Dermis blood vessel endothelial cell (primary cell): ENCODE results near the gene OTX1. TPM values are rescaled to one million over a fixed set of nuclear protein-coding genes. Genes with fewer than 3 reads are reported as not detected.

Source experiments
- DNase-seq: peaks from one replicate; pipeline ENCODE4 v3.0.0; 2010
- total RNA-seq: library from RNA; depleted of rRNA; stranded (reverse); fragments of >200 nt; gene quantifications from 2 replicates; pipeline ENCODE4 v1.2.3, GENCODE V29; 2014

OTX1 gene
- total RNA-seq, 1 donor from 2014 or later, result 0.34 TPM

GRCh38 chr2:63047321-63048279, 3.0 kb upstream of the OTX1 start:
- DNase-seq, result peak; percentile 47

- DNase-seq, result peak; percentile 23
Measured at GRCh38 chr2:63048367-63049171, 2.1 kb upstream of the OTX1 start.

DNA sequence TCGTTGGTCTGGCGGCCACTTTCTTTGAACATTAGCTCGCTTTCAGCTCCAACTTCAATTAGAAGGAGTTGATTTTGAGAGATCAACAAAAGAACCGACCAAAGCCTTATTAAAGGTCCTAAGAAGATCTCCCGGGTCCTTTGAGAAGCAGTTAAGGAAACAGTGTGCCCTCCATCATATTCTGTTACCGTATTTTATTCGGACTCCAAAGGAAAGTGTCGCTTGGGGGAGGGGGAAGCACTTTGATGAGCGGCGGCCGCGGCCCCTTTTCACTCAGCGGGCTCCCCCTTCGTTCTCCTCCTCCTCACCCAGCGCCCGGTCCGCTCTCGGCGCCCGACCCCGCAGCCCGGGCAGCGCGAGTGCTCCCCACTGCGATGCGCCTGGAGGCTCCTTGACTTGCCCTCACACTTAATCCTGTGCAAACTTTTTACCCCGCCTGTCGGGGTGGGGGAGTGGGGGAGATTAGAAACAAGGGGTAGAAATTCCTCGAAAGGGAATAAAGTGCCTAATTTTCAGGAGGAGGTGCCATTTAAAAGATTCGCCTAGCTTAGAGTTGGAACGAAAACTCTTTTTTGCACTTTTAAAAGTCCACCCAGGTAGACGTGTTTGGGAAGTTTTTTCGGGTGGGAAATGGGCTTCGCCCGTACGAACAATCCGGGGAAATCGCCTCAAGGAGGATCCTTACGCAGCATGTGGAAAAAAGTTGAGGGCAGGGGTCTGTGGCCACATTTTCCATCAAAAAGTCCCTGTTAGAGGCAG, 1.2 kb upstream of the OTX1 start:
- no peak for DNase-seq

- peak; percentile 33 for DNase-seq
Measured at GRCh38 chr2:63049970-63050333, 678 bp upstream of the OTX1 start.

DNA sequence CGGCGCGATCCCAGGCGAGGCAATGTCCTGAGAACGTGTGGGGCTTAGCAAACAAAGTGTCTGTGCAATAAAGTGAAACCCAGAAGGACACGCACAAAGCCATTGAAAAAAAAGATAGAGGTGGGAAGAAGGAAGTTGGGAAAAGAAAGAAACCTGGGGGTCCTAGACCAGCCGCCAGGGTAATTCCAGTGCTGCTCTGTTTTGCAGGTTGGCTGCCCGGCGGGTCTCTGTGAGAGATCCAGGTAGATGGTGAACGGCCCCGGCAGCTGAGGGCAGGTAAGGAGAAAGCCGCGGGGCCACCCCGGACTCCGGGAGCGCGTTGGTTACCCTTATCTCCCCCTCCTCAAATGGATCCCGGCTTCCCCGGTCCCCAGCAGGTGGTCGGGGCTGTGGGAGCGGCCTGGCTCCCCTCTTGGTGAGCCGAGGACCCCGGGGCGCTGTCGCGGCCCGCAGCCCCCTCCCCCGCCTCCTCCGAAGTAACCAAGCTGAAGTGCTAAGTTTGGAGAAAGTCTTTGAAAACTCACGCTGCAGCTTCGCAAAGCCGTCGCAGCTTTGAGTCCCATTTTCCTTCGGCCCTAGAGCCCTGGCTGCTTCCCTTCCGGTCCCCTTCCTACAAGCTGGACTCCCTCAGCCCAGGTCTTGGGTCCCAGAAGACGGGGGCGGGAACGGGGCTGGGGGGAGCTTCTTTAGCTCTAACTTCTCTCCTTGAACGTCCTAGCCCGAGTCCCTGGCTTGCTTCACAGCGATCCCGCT, 588 bp downstream of the OTX1 start:
- no peak for DNase-seq

- DNase-seq, result no peak
Measured at GRCh38 chr2:63051795-63052333, 1.2 kb downstream of the OTX1 start.

GRCh38 chr2:63052411-63053080, 1.9 kb downstream of the OTX1 start:
- DNase-seq, result no peak

- DNase-seq, result no peak
Measured at GRCh38 chr2:63053081-63053888, 2.7 kb downstream of the OTX1 start.

- DNase-seq, result peak; percentile 37
Measured at GRCh38 chr2:63053889-63054602, 3.4 kb downstream of the OTX1 start.

DNA sequence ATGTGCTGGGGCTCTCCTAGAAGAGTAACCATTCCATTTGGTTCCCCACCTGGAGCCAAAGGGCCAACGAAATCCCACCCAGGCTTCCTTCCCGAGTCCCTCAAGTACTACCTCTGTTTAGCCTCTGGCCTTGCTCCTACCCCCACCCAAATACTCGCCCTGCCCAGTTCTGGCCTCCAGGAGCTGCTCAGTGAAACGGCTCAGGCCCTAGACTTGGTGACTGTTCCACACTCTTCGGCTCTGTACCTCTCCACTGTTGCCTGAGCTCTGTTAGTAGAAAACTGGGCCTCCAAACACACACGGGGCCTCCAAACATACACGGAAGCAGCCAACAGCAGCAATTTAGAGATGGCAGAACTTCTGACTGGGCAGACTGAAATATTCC, 4.2 kb downstream of the OTX1 start:
- DNase-seq, result no peak

DNA sequence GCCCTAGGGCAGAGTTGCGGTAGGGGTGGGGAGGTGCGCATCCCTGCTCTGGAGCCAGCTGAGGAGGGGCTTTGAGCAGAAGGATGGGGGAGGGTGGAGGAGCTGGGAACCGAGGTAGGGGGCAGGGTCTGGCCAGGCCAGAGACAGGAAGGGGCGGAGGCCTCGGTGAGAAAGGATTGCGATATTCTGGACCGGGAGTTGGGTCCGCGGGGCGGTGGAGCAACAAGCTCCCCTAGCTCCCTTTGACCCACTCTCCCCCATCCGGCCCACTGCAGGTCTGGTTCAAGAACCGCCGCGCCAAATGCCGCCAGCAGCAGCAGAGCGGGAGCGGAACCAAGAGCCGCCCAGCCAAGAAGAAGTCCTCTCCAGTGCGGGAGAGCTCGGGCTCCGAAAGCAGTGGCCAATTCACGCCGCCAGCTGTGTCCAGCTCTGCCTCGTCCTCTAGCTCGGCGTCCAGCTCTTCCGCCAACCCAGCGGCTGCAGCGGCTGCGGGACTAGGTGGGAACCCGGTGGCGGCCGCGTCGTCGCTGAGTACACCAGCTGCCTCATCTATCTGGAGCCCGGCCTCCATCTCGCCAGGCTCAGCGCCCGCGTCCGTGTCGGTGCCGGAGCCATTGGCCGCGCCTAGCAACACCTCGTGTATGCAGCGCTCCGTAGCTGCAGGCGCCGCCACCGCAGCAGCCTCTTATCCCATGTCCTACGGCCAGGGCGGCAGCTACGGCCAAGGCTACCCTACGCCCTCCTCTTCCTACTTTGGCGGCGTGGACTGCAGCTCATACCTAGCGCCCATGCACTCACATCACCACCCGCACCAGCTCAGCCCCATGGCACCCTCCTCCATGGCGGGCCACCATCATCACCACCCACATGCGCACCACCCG, 4.8 kb downstream of the OTX1 start:
- DNase-seq, result peak; percentile 25

DNA sequence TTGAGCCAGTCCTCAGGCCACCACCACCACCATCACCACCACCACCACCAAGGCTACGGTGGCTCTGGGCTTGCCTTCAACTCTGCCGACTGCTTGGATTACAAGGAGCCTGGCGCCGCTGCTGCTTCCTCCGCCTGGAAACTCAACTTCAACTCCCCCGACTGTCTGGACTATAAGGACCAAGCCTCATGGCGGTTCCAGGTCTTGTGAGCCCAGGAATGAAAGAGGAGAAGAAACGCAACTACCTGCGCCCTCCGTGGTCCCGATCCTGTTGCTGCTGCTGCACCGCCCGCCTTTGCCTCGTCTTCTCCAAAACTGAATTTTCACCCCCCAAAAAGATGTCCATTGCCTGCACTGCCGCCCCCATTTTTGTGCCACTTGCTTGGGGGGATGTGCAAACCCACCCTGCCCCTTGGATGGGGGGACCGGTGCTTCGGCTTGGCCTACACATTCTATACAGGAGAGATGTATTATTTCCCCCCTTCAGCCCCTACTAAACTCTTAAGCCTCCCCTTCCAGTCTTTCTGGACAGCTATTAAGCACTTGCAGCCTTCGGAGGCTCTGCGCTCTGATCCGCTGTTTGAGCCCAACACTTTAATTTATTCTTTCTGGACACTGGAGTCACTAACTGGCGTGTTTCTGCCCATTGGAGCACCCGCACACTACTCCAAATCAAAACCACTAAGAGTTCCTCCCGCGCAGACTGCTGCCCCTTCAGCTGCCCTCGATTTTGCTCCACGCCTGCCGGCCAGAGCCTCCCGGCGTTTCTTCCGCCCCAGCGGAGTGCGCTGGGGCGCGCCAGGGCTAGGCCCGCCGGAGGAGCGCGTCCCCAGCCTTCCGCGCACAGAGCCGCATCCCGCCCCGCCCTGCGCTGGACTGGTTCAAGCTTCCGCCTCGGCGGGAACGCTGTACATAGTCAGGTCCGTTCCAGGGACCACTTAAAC, 5.7 kb downstream of the OTX1 start:
- DNase-seq, result peak; percentile 29

DNA sequence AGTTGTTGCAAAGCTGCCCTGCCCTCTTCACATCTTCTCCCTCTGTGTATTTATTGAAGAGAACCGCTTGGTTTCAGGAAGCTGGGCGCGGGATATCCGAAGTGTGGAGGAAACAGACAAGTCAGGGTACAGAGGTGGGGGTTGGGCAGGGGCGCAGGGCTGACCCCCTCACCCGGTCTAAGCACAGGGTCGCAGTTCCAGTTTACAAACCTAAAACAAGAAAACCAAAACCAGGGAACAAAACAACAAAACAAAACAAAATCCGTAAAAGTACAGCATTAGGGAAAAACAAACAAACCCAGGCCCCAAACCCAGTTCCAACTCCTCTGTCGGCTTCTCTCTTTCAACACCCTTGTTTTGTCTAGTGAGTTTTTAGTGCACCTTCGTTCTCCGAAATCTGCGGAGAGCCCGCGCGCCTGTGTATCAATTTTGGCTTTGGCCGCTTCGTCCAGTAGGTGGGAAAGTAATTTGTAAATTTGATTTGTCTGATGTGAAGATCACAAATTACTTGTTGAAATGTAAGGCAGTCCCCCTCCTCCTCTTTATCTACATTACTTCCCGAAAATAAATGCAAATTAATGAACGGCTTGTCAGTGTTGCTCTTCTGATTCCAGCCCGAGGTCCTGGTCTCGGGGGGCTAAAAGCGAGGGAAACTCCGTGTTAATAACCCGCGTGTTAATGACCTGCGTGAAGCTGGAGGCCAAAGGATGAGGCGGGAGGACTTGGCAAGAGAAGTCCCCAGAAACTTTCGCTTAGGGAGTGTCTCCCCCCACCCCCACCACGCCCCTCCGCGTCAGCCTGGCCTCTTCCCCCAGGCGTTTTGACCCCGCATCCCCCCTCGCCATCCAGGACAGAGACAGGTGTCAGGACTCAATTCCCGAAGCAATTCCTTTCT, 6.9 kb downstream of the OTX1 start:
- no peak for DNase-seq

DNA sequence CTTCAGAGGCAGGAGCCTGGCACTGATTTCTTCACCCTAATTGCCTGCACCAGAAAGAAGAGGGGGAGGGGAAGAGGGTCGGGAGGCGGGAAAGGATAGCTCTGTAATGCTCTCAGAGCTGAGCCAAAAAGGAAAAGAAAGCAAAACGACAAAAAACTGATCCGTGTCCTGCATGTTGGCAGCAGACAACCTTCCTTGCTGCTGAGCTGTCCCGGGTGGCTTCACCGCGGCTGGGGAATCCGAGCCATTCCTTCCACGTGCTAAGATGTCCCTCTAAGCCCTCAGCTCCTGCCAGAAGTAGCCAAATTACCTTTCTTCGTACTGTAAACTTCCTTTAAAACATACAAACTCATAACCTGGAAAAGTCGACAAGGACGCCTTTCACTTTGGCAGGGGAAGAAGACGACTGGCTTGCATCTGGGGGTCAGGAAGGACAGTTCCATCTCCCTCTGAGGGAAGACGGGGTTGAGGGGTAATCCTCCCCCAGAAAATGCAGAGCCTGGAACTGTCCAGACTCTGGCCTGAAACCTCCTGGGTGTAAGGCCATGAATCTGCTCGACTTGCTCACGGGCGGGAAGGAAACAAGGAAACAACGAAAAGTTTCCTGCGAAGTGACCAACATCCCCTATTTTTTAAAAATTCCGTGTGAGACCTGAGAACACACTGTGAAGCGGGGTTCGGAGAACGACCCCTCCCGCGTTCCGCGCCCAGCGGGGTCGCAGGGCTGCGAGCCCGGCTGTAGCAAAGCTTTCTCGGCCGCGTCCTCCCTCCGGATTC, 7.7 kb downstream of the OTX1 start:
- DNase-seq, result peak; percentile 37
